Measurements from ENCODE around the gene BBS1.

DNA sequence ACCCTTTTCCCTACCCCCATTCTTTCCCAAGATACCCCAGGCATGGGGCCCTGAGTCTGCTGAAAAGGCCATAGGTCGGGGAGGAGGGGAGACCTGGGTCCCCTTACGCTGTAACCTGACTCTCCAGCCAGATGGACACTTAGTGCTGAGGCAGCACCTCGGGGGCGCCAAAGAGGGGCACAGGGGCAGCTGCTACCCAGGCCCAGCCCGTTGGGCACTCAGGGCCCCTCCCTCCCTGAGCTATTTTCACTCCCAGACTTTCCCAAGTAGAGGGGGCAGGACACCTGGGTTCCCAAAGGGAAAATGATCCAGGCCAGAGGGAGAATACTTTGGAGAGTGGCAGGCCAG lies 37.2 kb downstream of the BBS1 start:
- TF ChIP-seq POLR2A (IDR thresholded peaks at IDR 0.05) = no peak
- TF ChIP-seq, protein P1, sequence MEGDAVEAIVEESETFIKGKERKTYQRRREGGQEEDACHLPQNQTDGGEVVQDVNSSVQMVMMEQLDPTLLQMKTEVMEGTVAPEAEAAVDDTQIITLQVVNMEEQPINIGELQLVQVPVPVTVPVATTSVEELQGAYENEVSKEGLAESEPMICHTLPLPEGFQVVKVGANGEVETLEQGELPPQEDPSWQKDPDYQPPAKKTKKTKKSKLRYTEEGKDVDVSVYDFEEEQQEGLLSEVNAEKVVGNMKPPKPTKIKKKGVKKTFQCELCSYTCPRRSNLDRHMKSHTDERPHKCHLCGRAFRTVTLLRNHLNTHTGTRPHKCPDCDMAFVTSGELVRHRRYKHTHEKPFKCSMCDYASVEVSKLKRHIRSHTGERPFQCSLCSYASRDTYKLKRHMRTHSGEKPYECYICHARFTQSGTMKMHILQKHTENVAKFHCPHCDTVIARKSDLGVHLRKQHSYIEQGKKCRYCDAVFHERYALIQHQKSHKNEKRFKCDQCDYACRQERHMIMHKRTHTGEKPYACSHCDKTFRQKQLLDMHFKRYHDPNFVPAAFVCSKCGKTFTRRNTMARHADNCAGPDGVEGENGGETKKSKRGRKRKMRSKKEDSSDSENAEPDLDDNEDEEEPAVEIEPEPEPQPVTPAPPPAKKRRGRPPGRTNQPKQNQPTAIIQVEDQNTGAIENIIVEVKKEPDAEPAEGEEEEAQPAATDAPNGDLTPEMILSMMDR (IDR thresholded peaks at IDR 0.05) = no peak
